Small intestine (tissue), 7 donors: ENCODE results near the gene BLVRA. TPM values are rescaled to one million over a fixed set of nuclear protein-coding genes. Genes with fewer than 3 reads are reported as not detected.
A peak's percentile ranks its signal among the peaks of the same experiment; 100 is the strongest.
"Not testable (repeated sequence)": the region's sequence is repeated elsewhere in the genome, so short reads cannot be mapped to it uniquely, and the experiment has no call there.

Experiments used
- DNase-seq, 2 donors: peaks; one replicate each; pipeline versions ENCODE4 v3.0.0 to v3.0.0-alpha.2; 2013
- FAIRE-seq: peaks from 2 replicates; lab custom pipeline; 2012; peaks lifted over from hg19 to GRCh38; lab: Jason Lieb, UNC
- H3K27ac ChIP-seq, 3 donors: one replicate each; pipeline ENCODE4 v1.5.1; 2013; ENCODE audit warnings: low read length in 2 of 3, mild to moderate bottlenecking in 2 of 3, control low read depth in 1 of 3, inconsistent platforms in 1 of 3, low read depth in 1 of 3, moderate library complexity in 1 of 3
- H3K27me3 ChIP-seq, 3 donors: one replicate each; pipeline ENCODE4 v1.6.1; 2013; ENCODE audit warnings: low read length in 3 of 3, inconsistent platforms in 1 of 3; ENCODE audit not compliant: control insufficient read depth in 3 of 3, insufficient read depth in 3 of 3
- H3K36me3 ChIP-seq, 3 donors: one replicate each; pipeline ENCODE4 v1.6.1; 2013; ENCODE audit warnings: low read length in 3 of 3, inconsistent platforms in 1 of 3, low read depth in 1 of 3, mild to moderate bottlenecking in 1 of 3, moderate library complexity in 1 of 3; ENCODE audit not compliant: control insufficient read depth in 3 of 3, insufficient read depth in 2 of 3
- H3K4me1 ChIP-seq, 3 donors: one replicate each; pipeline ENCODE4 v1.6.1; 2013; ENCODE audit warnings: low read length in 2 of 3, inconsistent platforms in 1 of 3, low read depth in 1 of 3, mild to moderate bottlenecking in 1 of 3, moderate library complexity in 1 of 3; ENCODE audit not compliant: control insufficient read depth in 3 of 3, insufficient read depth in 2 of 3
- H3K4me3 ChIP-seq, 3 donors: one replicate each; pipeline ENCODE4 v1.5.1; 2013; ENCODE audit warnings: low read length in 3 of 3, control low read depth in 1 of 3, inconsistent platforms in 1 of 3, low read depth in 1 of 3, mild to moderate bottlenecking in 1 of 3, moderate library complexity in 1 of 3
- H3K9me3 ChIP-seq, 2 donors: one replicate each; pipeline ENCODE4 v1.6.1; 2013; ENCODE audit warnings: low read depth in 1 of 2, low read length in 1 of 2; ENCODE audit not compliant: control insufficient read depth in 2 of 2, insufficient read depth in 1 of 2
- WGBS, 3 donors: extraction: QIAGEN DNeasy Blood & Tissue Kit; methylation state at CpG; one replicate each; pipeline ENCODE4 v1.1.7; 2013; 5-methylcytosine and 5-hydroxymethylcytosine counted together
- polyA plus RNA-seq, 4 donors: library from polyadenylated mRNA; stranded (reverse) in 3 of 4; unstranded in 1 of 4; fragments of 200-250 nt in 3 of 4; fragments of 120-200 nt in 1 of 4; gene quantifications; one replicate each; pipeline versions ENCODE4 v1.2.1 to v1.2.3, GENCODE V29; 2013
- donor health status: healthy with polysubstance abuse.
- donor health status: control.
- donor health status: control.
- donor health status: Bipolar disorder and iron deficiency.
- donor health status: healthy.

Gene BLVRA
- polyA plus RNA-seq, 4 donors, result 3.4 to 22.2 (median 15.4) TPM

DNA sequence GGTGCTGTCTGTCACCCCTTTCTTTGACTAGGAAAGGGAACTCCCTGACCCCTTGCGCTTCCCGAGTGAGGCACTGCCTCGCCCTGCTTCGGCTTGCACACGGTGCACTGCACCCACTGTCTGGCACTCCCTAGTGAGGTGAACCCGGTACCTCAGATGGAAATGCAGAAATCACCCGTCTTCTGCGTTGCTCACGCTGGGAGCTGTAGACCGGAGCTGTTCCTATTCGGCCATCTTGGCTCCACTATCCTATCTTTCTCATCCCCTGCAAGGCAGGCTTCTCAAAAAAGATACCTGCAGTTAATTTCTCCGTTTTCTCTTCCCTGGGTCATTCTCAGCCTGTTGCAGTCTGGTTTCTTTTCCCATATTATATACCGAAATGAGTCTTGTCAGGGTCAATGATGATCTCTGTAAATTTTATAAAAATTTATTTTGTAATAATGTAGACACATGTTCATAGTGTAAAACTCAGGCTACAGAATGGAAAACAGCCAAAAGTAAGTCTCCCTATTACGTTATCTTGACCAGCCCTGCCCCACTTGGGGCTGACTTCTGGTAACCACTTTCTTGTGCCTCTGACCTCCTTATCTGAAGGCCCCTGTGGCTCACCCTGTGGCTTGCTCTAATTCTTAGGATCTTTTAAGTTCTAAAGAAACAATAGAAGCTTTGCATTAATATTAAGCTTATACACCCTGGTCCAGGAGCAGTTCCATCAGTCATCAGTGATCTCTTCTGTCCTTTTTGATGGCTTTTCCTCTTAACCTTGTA, 20.7 kb downstream of the BLVRA start:
- Histone ChIP-seq H3K4me3 (no peak overlapping the region), H3K27ac (no peak overlapping the region)
- no peak for DNase-seq

DNA sequence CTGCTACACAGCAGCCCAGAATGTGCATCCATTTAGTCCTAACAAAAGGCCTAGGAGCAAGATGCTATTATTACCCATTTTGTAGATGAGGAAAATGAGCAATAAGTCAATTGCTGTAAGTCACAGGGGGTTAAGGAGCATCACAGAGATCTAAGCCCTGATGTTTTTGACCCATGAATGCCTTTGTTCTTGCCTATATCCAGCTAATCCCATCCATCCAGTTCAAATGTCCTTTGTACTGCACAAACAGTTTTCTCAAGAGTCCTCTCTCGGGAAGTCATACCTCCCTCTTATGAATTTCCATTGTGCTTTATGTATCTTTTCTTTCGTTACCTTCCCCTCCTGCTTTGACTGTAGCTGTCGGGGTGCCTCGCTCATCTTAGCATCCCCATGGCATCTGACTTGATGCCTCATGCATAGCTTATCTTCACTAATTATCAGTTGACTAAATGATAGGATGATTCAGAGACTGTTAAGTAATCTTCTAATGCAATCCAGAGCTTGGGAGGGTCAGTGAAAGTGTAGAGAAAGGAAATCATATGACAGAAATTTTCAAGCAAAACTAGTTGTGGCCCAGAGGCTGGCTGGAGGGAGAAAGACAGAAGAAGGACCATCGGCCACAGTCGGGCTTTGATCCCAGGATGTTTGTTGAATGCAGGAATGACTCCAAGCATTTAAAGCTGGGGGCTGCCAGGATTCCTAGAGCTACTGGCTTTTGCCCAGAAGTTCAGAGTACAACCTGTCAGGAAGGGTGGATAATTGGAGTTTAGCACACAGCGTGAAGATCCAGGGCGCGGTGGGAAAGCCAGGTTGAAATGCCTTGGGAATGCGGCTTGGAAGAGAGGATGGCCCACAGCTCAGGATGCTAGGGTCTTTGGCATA, 23.5 kb downstream of the BLVRA start:
- H3K27me3 ChIP-seq, result no peaks in the 10 kb centered on the region
- no peak overlapping the region for H3K27ac ChIP-seq
- H3K36me3 ChIP-seq, result no peaks in the 10 kb centered on the region
- 44 to 73% (median 58%) methylated on average over 10 of the region's 10 CpGs for WGBS, 3 donors
- H3K4me3 ChIP-seq, result no peak overlapping the region
- peaks cover 0 to 4% (median 3%) of the 10 kb centered on the region in 3 donors for H3K4me1 ChIP-seq
- FAIRE-seq, result no peak
- H3K9me3 ChIP-seq, result no peaks in the 10 kb centered on the region
- DNase-seq, result peak; percentile 23 to 53

More for the DNA sequence above, 20.7 kb downstream of the BLVRA start:
- H3K27me3 ChIP-seq, result no peaks in the 10 kb centered on the region
- H3K9me3 ChIP-seq, result no peaks in the 10 kb centered on the region
- H3K4me1 ChIP-seq, result peaks cover 0 to 4% (median 0%) of the 10 kb centered on the region in 3 donors
- FAIRE-seq, result no peak
- 73 to 94% (median 92%) methylated on average over 14 of the region's 14 CpGs for WGBS, 3 donors
- no peaks in the 10 kb centered on the region for H3K36me3 ChIP-seq

DNA sequence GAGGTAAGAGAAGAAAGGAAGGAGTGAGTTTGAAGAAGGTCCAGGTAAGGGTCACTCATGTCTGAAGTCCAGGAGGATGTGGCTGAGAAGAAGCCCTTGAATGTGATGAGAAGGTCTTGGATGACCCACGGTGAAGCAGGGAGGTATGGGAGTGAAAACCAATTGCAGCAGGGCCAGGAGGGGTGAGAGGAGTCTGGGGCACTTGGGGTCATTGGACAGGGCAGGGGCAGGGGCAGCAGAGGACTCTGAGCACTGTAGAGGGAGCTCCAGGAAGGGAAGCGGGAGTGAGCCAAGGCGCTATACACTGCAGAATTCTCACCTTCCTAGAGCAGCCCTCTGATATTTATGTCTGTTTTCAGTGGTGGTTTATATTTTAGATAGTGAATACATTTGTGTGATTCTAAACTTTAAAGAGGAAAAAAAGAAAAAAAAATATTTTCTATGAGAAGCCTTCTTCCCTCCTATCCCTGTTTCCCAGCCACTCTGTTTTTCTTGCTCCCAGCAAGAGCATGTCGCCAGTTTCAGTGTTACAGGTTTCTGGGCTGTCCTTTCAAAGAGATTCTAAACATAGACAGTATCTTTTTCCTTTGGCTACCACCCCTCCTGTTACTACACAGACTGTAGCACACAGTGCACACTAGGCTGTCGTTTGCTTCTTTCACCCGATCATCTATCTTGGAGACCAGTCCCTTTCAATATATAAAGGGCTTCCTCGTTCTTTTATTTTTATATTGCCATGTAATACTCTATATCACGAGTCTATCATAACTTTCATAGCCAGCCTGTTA, 24.5 kb downstream of the BLVRA start:
- Histone ChIP-seq H3K27me3 (no peaks in the 10 kb centered on the region), H3K27ac (no peak overlapping the region), H3K4me1 (peaks cover 0 to 4% (median 3%) of the 10 kb centered on the region in 3 donors), H3K9me3 (no peaks in the 10 kb centered on the region), H3K4me3 (no peak overlapping the region), H3K36me3 (no peaks in the 10 kb centered on the region)
- FAIRE-seq (no peak), DNase-seq (no peak)
- 68 to 84% (median 81%) methylated on average over 8 of the region's 8 CpGs for WGBS, 3 donors

DNA sequence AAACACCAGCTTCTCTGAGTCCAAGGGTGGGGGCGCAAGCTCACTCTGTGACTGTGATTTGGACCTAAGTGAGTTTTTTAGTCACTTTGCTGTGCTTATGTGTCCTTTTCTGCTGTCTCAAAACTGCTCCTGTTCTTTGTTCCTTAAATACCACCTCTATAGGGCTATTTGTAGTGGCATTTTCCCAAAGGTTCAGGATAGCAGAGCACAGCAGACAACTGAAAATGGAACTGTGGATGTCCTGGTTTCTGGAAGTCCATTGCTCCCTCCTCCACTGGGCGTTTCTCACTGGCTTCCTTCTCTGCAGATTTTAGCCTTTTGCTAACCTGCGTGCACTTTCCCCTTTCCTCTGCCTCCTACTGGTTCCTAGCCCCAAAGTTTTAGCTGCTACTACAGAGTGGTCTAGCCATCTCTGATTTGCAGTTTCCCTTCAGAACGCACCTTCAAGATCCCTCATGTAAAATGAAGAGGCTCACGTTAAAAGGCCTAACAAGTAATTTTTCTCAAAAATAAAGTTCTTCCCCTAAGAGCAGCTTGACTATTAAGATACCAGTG, 25.6 kb downstream of the BLVRA start:
- no peak overlapping the region for H3K27ac ChIP-seq
- H3K9me3 ChIP-seq, result no peaks in the 10 kb centered on the region
- no peak for DNase-seq
- no peak overlapping the region for H3K4me3 ChIP-seq
- peaks cover 0 to 4% (median 3%) of the 10 kb centered on the region in 3 donors for H3K4me1 ChIP-seq
- FAIRE-seq, result no peak
- WGBS, 3 donors, result 84 to 88% (median 88%) methylated on average over 5 of the region's 5 CpGs
- no peaks in the 10 kb centered on the region for H3K27me3 ChIP-seq
- no peaks in the 10 kb centered on the region for H3K36me3 ChIP-seq

DNA sequence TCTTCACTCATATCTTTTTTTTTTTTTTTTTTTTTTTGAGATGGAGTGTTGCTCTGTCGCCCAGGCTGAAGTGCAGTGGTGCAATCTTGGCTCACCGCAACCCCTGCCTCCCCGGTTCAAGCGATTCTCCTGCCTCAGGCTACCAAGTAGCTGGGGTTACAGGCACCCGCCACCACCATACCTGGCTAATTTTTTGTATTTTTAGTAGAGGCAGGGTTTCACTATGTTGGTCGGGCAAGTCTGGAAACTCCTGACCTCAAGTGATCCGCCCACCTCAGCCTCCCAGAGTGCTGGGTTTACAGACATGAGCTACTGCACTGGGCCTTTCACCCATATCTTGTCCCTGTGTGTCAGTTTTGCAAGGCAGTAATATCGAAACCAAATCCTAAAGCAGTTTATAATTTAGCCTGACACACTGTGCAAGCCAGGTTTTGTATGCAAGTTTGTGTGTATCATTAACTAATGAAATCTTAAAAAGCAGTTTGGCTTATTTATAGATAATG, 26.2 kb downstream of the BLVRA start:
- H3K27me3 ChIP-seq, FAIRE-seq, H3K9me3 ChIP-seq, DNase-seq, H3K27ac ChIP-seq, H3K36me3 ChIP-seq, H3K4me3 ChIP-seq, H3K4me1 ChIP-seq: not testable (repeated sequence)
- WGBS, 3 donors, result 66 to 82% (median 80%) methylated on average over 8 of the region's 8 CpGs

DNA sequence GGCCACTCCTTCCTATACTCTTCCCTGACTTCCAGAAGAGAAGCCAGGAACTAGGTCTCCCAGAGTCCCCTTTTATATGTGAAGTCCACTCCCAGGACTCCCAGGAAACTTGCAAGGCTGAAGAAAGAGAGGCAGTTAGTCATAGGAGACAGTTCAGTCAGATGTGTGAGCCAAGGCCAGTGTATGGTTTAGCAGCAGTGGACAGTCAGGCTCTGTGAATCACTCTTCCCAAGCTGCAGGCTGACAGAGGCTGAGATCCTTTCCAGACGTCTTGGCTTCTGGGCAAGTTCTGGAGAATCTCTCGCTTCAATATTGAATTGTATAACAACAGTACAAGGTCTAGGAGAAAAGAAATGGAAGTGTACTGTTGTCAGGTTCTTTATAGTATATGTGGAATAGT, 26.9 kb downstream of the BLVRA start:
- H3K36me3 ChIP-seq, result no peaks in the 10 kb centered on the region
- H3K4me3 ChIP-seq, result no peak overlapping the region
- FAIRE-seq (no peak), DNase-seq (no peak)
- WGBS, 3 donors, result 69 to 83% (median 80%) methylated on average over 2 of the region's 2 CpGs
- H3K27ac ChIP-seq, result peak overlapping the region in 1 of 3 donors; percentile 36
- H3K9me3 ChIP-seq, result no peaks in the 10 kb centered on the region
- no peaks in the 10 kb centered on the region for H3K27me3 ChIP-seq
- H3K4me1 ChIP-seq, result peaks cover 0 to 4% (median 3%) of the 10 kb centered on the region in 3 donors

DNA sequence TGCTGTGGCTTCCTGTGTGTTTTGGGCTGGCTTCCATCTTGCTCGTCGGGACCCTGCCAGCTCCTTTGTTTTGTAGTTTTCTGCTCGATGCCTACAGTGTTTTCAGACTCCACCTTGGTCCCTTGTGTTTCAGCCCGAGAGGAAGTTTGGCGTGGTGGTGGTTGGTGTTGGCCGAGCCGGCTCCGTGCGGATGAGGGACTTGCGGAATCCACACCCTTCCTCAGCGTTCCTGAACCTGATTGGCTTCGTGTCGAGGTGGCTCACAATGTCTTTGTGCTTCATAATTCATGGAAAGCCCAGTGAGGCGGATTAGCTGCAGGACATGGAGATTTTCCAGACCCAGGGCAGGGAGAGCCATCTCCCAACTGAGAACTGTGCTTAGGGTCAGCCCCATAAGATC, 29.3 kb downstream of the BLVRA start:
- DNase-seq, result no peak
- Histone ChIP-seq H3K36me3 (no peaks in the 10 kb centered on the region), H3K4me1 (peaks cover 0 to 3% (median 0%) of the 10 kb centered on the region in 3 donors), H3K27ac (no peak overlapping the region), H3K27me3 (no peaks in the 10 kb centered on the region), H3K4me3 (no peak overlapping the region), H3K9me3 (no peaks in the 10 kb centered on the region)
- no peak for FAIRE-seq
- 88 to 93% (median 90%) methylated on average over 14 of the region's 14 CpGs for WGBS, 3 donors
